PC-9 (cell line): Measurements from ENCODE around the gene PNMA6F. TPM values are rescaled to one million over a fixed set of nuclear protein-coding genes. Genes with fewer than 3 reads are reported as not detected.
"Not testable (repeated sequence)": the region's sequence is repeated elsewhere in the genome, so short reads cannot be mapped to it uniquely, and the experiment has no call there.

Experiments used
- BruUV-seq: library from RNA; stranded (reverse); fragments of 400-500 nt; replicated peaks from 2 replicates; lab custom pipeline; 2021; lab: Mats Ljungman, UMichigan
- CTCF ChIA-PET: fragments of 300-600 bp; sonication (Branson Sonifier 250); formaldehyde crosslinking; loops from one replicate; lab custom pipeline; 2022; ENCODE audit warnings: antibody characterized with exemption; lab: Charles Lee
- POLR2A ChIA-PET: fragments of 300-600 bp; sonication (Branson Sonifier 250); formaldehyde crosslinking; loops from one replicate; lab custom pipeline; 2022; ENCODE audit warnings: antibody characterized with exemption; ENCODE audit not compliant: unreplicated experiment; lab: Charles Lee
- DNase-seq, 2 experiments: peaks; one replicate each; pipeline versions ENCODE4 v3.0.0 to v3.0.0-alpha.2; 2015 to 2022; ENCODE audit warnings: mixed read lengths in 1 of 2
- H2AFZ ChIP-seq: fragments of 200-600 bp; sonication (generic); 2 replicates; pipeline ENCODE4 v1.8.1; 2017; ENCODE audit warnings: antibody characterized with exemption
- H3F3A ChIP-seq: fragments of 200-600 bp; sonication (generic); 2 replicates; pipeline ENCODE4 v1.8.1; 2017; ENCODE audit warnings: antibody characterized with exemption, mild to moderate bottlenecking, low read depth; ENCODE audit not compliant: insufficient read depth
- H3K27ac ChIP-seq: fragments of 200-600 bp; sonication (generic); 2 replicates; pipeline ENCODE4 v1.6.1; 2016; ENCODE audit warnings: mixed run types
- H3K27me3 ChIP-seq: fragments of 200-600 bp; sonication (generic); 2 replicates; pipeline ENCODE4 v1.6.1; 2016; ENCODE audit warnings: low read depth, mixed run types; ENCODE audit not compliant: insufficient read depth
- H3K36me3 ChIP-seq: fragments of 200-600 bp; sonication (generic); 2 replicates; pipeline ENCODE4 v1.6.1; 2016; ENCODE audit warnings: low read depth, mixed run types
- H3K4me1 ChIP-seq: fragments of 200-600 bp; sonication (generic); replicated peaks from 2 replicates; pipeline ENCODE4 v1.6.1; 2016; ENCODE audit warnings: mixed run types; ENCODE audit not compliant: insufficient read depth
- H3K4me2 ChIP-seq: fragments of 200-600 bp; sonication (generic); 2 replicates; pipeline ENCODE4 v1.6.1; 2017; ENCODE audit warnings: mixed run types
- H3K4me3 ChIP-seq: fragments of 200-600 bp; sonication (generic); 2 replicates; pipeline ENCODE4 v1.6.1; 2016; ENCODE audit warnings: mixed run types
- H3K79me2 ChIP-seq: fragments of 200-600 bp; sonication (generic); 2 replicates; pipeline ENCODE4 v1.6.1; 2017; ENCODE audit warnings: low read depth, mixed run types
- H3K9me2 ChIP-seq: fragments of 200-600 bp; sonication (generic); 2 replicates; pipeline ENCODE4 v1.8.1; 2017; ENCODE audit warnings: mild to moderate bottlenecking; ENCODE audit not compliant: insufficient read depth
- H3K9me3 ChIP-seq: fragments of 200-600 bp; sonication (generic); 2 replicates; pipeline ENCODE4 v1.8.1; 2016; ENCODE audit warnings: low read depth; ENCODE audit not compliant: insufficient read depth
- H4K20me1 ChIP-seq: fragments of 200-600 bp; sonication (generic); 2 replicates; pipeline ENCODE4 v1.8.1; 2017; ENCODE audit not compliant: insufficient read depth
- intact Hi-C: fragments of 100-400 bp; cut with micrococcal nuclease; formaldehyde crosslinking; loops from one replicate; pipeline ENCODE4 v1.10.0; 2022; ENCODE audit not compliant: unreplicated experiment
- total RNA-seq: library from RNA; stranded (reverse); gene quantifications from 2 replicates; pipeline ENCODE4 v1.2.3, GENCODE V29; 2021

PNMA6F gene
- total RNA-seq, 1 experiment from 2014 or later, result not detected

- H3K4me1 ChIP-seq, intact Hi-C loops, H3K27ac ChIP-seq, H3F3A ChIP-seq, H3K36me3 ChIP-seq, POLR2A ChIA-PET, BruUV-seq, H3K9me2 ChIP-seq, DNase-seq, H2AFZ ChIP-seq, H3K79me2 ChIP-seq, H3K4me3 ChIP-seq, H3K27me3 ChIP-seq, CTCF ChIA-PET, H3K4me2 ChIP-seq, H3K9me3 ChIP-seq, H4K20me1 ChIP-seq: not testable (repeated sequence)
These were observed 45.5 kb downstream of the PNMA6F start for GRCh38 chrX:153276049-153276448.

GRCh38 chrX:153275418-153275817 is 46.1 kb downstream of the PNMA6F start:
- H3K9me2 ChIP-seq, H3K4me3 ChIP-seq, H3F3A ChIP-seq, H3K4me1 ChIP-seq, H3K27me3 ChIP-seq, H3K27ac ChIP-seq, H3K9me3 ChIP-seq, H2AFZ ChIP-seq, H4K20me1 ChIP-seq, BruUV-seq, H3K4me2 ChIP-seq, DNase-seq, CTCF ChIA-PET, POLR2A ChIA-PET, H3K79me2 ChIP-seq, intact Hi-C loops, H3K36me3 ChIP-seq: not testable (repeated sequence)

GRCh38 chrX:153272584-153272983 is 49.0 kb downstream of the PNMA6F start:
- H3K9me2 ChIP-seq, H3K27ac ChIP-seq, H3K4me2 ChIP-seq, DNase-seq, intact Hi-C loops, H3F3A ChIP-seq, CTCF ChIA-PET, H3K27me3 ChIP-seq, H3K4me1 ChIP-seq, H3K79me2 ChIP-seq, BruUV-seq, POLR2A ChIA-PET, H4K20me1 ChIP-seq, H2AFZ ChIP-seq, H3K9me3 ChIP-seq, H3K36me3 ChIP-seq, H3K4me3 ChIP-seq: not testable (repeated sequence)

- CTCF ChIA-PET, H3K4me1 ChIP-seq, H3K4me3 ChIP-seq, intact Hi-C loops, H3F3A ChIP-seq, H3K4me2 ChIP-seq, H3K36me3 ChIP-seq, H3K79me2 ChIP-seq, POLR2A ChIA-PET, H2AFZ ChIP-seq, DNase-seq, H3K27me3 ChIP-seq, H3K9me3 ChIP-seq, H3K27ac ChIP-seq, H4K20me1 ChIP-seq, BruUV-seq, H3K9me2 ChIP-seq: not testable (repeated sequence)
These were observed 49.5 kb downstream of the PNMA6F start for GRCh38 chrX:153272070-153272469.

Other genes starting within 250 kb of the PNMA6F start
- not detected in 2 replicates for gene PNMA6A, start 249.3 kb downstream of the PNMA6F start, total RNA-seq
- gene MAGEA1, start 142.5 kb downstream of the PNMA6F start, total RNA-seq, result not detected in 2 replicates
- 6.5 and 7.1 TPM in 2 replicates for gene ZNF275, start 12.4 kb upstream of the PNMA6F start, total RNA-seq
- not detected in 2 replicates for gene PNMA6E, start 79.6 kb upstream of the PNMA6F start, total RNA-seq
- not detected in 2 replicates for gene ZFP92, start 89.7 kb upstream of the PNMA6F start, total RNA-seq
- 2.0 and 2.3 TPM in 2 replicates for gene TREX2, start 124.3 kb upstream of the PNMA6F start, total RNA-seq
- gene HAUS7, start 148.8 kb upstream of the PNMA6F start, total RNA-seq, result 29.3 and 33.4 TPM in 2 replicates
- gene BGN, start 173.2 kb upstream of the PNMA6F start, total RNA-seq, result 0.33 and 0.70 TPM in 2 replicates
- gene ATP2B3, start 195.9 kb upstream of the PNMA6F start, total RNA-seq, result not detected in 2 replicates